ENCODE results near the gene ZC3H12D. TPM values are rescaled to one million over a fixed set of nuclear protein-coding genes. Genes with fewer than 3 reads are reported as not detected.

The ZC3H12D gene
- total RNA-seq = 0.25 to 0.39 TPM in 2 of 3 replicates, not detected in the other
- long read RNA-seq = 0 reads

DNA sequence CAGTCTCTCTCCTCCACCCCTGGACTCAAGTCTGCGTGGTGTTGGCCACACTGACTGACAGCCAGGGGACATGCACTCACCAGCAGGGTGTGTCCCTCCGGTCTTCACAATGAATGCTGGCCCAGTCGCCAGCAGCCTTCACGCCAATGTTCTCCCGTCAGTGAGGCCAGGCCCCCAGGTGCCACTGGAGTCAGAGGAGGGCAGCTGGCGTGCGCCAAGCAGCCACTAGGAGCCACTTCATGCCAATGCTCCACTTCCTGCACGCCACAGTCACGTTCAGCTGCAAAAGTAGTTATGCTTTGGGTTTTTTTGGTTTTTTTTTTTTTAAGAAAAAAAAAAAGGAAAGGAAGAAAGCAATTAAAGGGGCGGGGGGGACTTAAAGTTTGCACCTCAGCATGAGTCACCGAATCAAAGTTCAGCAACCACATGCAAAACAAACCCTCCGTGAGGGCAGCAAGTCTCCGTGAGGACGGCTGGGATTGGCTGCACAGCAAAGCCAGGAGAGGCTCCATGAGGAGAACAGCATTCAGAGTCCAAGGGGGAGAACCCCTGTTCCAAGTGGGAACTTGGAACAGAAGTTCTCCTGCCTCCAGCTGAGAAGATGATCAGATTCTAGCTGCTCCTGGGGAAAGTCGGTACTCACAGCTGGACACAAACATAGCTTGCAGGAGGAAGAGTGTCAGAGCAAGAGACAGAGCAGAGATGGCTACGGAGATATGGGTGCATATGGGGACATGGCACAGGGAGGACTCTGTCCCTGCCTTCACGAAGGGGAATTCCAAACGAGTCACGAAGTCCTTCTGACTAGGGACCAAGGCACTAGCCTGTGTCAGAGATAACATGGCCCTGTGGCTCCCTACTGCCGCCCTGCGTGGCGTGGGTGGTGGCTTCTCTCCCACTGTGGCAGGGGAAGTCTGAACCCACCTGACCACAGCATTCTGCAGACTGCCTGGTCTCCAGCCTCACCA is at the start of gene ZC3H12D:
Gene ZC3H12D (minus strand): TSS at position 282 of the 968 bp plus-strand sequence. CDS start 10,471 bp downstream, outside the sequence.
- DNase-seq (ENCODE audit: low spot score) = no peak
- Mint-ChIP-seq H3K9me3 (ENCODE audit: low read depth) (no peaks in the 10 kb centered on the region), H3K4me1 (ENCODE audit: low read depth) (peaks cover 22% of the 10 kb centered on the region), H3K27me3 (ENCODE audit: low read depth) (no peaks in the 10 kb centered on the region), H3K4me3 (ENCODE audit: unreplicated experiment) (peak within 1 kb of the TSS; percentile 10), H3K36me3 (ENCODE audit: low read depth) (no peaks in the 10 kb centered on the region), H3K27ac (ENCODE audit: unreplicated experiment) (no peak within 1 kb of the TSS)
- TF ChIP-seq, protein P1, sequence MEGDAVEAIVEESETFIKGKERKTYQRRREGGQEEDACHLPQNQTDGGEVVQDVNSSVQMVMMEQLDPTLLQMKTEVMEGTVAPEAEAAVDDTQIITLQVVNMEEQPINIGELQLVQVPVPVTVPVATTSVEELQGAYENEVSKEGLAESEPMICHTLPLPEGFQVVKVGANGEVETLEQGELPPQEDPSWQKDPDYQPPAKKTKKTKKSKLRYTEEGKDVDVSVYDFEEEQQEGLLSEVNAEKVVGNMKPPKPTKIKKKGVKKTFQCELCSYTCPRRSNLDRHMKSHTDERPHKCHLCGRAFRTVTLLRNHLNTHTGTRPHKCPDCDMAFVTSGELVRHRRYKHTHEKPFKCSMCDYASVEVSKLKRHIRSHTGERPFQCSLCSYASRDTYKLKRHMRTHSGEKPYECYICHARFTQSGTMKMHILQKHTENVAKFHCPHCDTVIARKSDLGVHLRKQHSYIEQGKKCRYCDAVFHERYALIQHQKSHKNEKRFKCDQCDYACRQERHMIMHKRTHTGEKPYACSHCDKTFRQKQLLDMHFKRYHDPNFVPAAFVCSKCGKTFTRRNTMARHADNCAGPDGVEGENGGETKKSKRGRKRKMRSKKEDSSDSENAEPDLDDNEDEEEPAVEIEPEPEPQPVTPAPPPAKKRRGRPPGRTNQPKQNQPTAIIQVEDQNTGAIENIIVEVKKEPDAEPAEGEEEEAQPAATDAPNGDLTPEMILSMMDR (IDR thresholded peaks at IDR 0.05) = peak; percentile 23

DNA sequence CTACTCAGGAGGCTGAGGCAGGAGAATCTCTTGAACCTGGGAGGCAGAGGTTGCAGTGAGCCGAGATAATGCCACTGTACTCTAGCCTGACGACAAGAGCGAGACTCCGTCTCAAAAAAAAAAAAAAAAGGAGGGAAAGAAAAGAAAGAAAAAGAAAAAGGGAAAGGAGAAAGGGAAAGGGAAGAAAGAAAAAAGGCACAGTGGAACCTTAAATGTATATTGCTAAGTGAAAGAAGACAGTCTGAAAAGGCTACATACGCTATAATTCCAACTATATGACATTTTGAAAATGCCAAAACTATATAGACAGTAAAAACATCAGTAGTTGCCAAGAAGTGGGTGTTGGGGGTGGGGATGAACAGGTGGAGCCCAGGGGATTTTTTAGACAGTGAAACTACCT is 44.8 kb upstream of the ZC3H12D start:
- Mint-ChIP-seq H3K36me3 (ENCODE audit: low read depth) (peaks cover 18% of the 10 kb centered on the region), H3K27me3 (ENCODE audit: low read depth) (no peaks in the 10 kb centered on the region), H3K4me1 (ENCODE audit: low read depth) (no peaks in the 10 kb centered on the region), H3K27ac (ENCODE audit: unreplicated experiment) (no peak overlapping the region), H3K4me3 (ENCODE audit: unreplicated experiment) (no peak overlapping the region), H3K9me3 (ENCODE audit: low read depth) (no peaks in the 10 kb centered on the region)
- no peak for DNase-seq (ENCODE audit: low spot score)
- TF ChIP-seq, protein P1 (IDR thresholded peaks at IDR 0.05) = no peak

DNA sequence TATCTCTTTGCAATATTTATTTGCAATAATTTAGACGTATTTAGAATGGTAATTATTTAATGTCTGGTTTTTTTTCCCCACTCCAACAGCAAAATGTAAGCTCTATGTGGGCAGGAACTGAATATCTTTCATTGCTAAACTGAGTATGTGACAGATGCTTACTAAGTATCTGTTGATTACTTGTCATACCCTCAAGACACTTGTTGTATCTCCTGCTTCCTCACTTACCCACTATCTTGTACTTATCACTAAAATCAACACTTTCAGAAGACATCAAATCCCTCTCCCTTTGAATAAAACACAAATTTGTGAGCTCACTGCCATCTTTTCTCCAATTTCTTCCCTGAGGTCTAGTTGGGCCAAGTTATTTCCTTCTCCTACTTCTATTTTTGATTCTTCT is 30.7 kb upstream of the ZC3H12D start:
- Mint-ChIP-seq H3K4me3 (ENCODE audit: unreplicated experiment) (no peak overlapping the region), H3K36me3 (ENCODE audit: low read depth) (peaks cover 6% of the 10 kb centered on the region), H3K4me1 (ENCODE audit: low read depth) (peaks cover 16% of the 10 kb centered on the region), H3K9me3 (ENCODE audit: low read depth) (no peaks in the 10 kb centered on the region), H3K27me3 (ENCODE audit: low read depth) (no peaks in the 10 kb centered on the region), H3K27ac (ENCODE audit: unreplicated experiment) (no peak overlapping the region)
- TF ChIP-seq, protein P1 (IDR thresholded peaks at IDR 0.05) = no peak
- DNase-seq (ENCODE audit: low spot score) = no peak

DNA sequence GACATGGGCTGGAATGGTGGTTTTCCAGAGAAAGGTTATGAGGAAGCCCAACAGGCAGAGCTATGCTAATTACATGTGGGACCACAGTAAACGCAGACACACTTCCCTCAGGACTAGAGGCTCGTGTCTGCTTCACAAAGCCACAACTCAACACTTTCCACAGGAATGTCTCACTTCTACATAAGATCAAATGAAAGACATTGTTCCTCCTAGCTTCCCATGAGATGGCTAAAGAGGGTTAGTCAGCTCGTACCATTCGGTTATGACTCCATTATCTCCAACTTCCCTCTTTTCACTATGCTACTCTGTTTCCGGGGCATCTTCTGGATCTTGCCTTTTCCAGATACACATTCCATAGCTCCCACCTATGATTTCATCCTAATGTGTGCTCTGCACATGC is 29.1 kb upstream of the ZC3H12D start:
- Mint-ChIP-seq H3K27ac (ENCODE audit: unreplicated experiment) (no peak overlapping the region), H3K4me3 (ENCODE audit: unreplicated experiment) (no peak overlapping the region), H3K9me3 (ENCODE audit: low read depth) (no peaks in the 10 kb centered on the region), H3K27me3 (ENCODE audit: low read depth) (no peaks in the 10 kb centered on the region), H3K36me3 (ENCODE audit: low read depth) (peaks cover 4% of the 10 kb centered on the region), H3K4me1 (ENCODE audit: low read depth) (peaks cover 22% of the 10 kb centered on the region)
- DNase-seq (ENCODE audit: low spot score) = no peak
- TF ChIP-seq, protein P1 (IDR thresholded peaks at IDR 0.05) = no peak

DNA sequence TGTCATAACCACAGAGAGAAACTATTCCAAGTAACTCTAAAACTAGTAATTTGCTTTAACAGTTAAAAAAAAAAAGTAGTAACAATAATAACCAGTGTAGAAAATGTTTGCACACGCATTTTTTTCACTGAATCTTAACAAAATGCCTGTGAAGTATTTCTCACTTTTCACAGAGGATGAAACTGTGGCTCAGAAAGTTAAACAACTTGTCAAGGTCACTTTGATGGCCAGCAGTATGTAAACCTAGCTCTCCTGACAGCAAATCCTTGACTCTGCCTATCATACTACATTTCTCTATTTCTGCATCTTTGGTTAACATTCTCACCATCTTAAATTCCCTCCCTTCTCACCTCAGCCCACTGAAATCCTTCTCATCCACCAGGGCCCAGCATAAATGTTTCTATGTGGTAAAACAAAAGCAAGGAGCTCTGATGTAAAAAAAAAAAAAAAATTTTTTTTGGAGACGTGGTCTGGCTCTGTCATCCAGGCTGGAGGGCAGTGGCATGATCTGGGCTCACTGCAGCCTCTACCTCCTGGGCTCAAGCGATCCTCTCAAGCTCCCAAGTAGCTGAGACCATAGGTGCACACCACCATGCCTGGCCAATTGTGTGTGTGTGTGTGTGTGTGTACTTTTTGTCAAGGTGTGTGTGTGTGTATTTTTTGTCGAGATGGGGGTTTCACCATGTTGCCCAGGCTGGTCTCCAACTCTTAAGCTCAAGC is 26.1 kb upstream of the ZC3H12D start:
- Mint-ChIP-seq H3K9me3 (ENCODE audit: low read depth) (no peaks in the 10 kb centered on the region), H3K27me3 (ENCODE audit: low read depth) (no peaks in the 10 kb centered on the region), H3K36me3 (ENCODE audit: low read depth) (peaks cover 5% of the 10 kb centered on the region), H3K27ac (ENCODE audit: unreplicated experiment) (no peak overlapping the region), H3K4me3 (ENCODE audit: unreplicated experiment) (no peak overlapping the region), H3K4me1 (ENCODE audit: low read depth) (peaks cover 17% of the 10 kb centered on the region)
- TF ChIP-seq, protein P1 (IDR thresholded peaks at IDR 0.05) = no peak
- DNase-seq (ENCODE audit: low spot score) = no peak

Data from chondrocyte (in vitro differentiated cells).